GM12873 (cell line): ENCODE results near the gene CASQ1.

Experiments
- TF ChIP-seq, protein P1 (sequence below): IDR thresholded peaks from 2 replicates; pipeline ENCODE4 v1.5.1; 2012; ENCODE audit warnings: low read depth, mild to moderate bottlenecking, moderate library complexity, low read length, control low read depth; ENCODE audit not compliant: insufficient read depth; ENCODE audit errors: missing control alignments

Gene CASQ1

GRCh38 chr1:160239582-160240299 is 49.4 kb downstream of the CASQ1 start:
- TF ChIP-seq, protein P1, sequence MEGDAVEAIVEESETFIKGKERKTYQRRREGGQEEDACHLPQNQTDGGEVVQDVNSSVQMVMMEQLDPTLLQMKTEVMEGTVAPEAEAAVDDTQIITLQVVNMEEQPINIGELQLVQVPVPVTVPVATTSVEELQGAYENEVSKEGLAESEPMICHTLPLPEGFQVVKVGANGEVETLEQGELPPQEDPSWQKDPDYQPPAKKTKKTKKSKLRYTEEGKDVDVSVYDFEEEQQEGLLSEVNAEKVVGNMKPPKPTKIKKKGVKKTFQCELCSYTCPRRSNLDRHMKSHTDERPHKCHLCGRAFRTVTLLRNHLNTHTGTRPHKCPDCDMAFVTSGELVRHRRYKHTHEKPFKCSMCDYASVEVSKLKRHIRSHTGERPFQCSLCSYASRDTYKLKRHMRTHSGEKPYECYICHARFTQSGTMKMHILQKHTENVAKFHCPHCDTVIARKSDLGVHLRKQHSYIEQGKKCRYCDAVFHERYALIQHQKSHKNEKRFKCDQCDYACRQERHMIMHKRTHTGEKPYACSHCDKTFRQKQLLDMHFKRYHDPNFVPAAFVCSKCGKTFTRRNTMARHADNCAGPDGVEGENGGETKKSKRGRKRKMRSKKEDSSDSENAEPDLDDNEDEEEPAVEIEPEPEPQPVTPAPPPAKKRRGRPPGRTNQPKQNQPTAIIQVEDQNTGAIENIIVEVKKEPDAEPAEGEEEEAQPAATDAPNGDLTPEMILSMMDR, result no peak

GRCh38 chr1:160243767-160244166 is 53.4 kb downstream of the CASQ1 start:
- TF ChIP-seq, protein P1, result no peak

DNA sequence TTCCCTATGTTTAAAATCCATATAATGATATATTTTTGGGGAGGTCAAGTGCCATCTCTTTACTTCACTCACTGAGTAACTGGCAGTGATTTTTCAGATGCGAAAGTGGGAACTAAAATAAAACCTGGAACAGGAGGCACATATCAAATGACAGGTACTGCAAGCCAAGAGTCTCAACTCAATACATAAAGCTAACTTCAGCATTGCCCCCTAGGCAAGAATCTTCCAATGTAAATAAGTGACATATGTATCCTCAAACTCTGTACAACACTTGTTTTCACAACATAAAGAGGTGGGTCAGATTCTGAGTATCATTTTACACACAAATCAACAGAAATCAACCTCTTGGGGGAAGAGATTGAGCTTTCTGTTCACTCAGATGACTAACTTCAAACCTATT is 53.8 kb downstream of the CASQ1 start:
- TF ChIP-seq, protein P1, result no peak

DNA sequence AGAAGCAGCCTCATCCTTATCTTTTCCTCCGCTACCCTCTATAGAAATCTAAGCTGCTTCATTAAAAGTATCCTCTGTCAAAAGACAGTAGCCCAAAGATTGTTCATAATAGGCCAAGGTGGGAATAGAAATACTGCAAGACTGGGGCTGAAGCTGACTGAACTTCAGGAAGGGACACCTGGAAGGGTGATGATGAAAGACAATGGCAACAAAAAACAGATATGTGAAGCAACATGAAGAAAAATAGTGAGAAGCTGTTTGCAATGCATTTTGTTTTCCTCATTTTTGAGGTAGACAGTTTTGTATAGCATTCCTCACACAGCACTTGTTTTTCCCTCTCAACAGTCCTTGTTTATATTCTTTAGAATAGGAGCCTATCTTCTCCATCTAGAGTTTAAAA is 55.1 kb downstream of the CASQ1 start:
- TF ChIP-seq, protein P1, result no peak

DNA sequence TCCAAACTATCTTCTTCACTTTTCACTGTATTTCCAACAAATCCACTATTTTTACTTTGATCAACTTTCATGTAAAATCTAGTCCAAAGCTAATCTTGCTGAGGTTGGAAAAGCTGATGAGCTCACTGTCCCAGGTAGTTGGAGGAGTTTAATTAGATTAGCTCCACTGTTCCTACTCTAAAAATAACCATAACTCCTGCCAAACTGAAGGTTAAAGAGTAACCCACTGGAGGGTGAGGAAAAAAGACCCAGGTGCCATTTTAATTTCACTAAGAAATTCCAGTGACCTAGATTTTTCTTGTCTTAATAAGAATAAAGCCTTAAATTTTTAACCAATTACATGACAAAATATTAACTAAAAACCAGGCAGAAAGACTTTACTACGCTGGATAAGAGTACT is 56.7 kb downstream of the CASQ1 start:
- TF ChIP-seq, protein P1, result no peak

DNA sequence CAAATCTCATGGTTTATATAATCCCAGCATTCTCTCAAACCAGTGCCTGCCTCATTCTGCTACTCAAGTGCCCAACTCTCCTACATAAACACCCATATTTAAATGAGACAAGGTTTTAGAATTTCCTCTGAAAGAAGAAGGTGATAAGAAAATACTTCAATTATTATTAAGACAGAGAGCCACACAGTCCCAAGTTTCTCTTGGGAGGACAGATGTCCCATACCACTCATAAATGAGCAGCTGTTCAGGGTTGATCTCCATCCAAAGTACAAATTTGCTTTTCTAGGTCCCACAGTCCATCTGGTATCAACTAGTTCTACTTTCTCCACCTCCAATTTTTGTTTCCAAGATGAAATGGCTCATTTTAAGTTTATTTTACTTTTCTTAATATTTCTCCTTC is 60.6 kb downstream of the CASQ1 start:
- TF ChIP-seq, protein P1, result no peak
